HG02943 (cell line): ENCODE data around the gene BCAN.
"Not testable (repeated sequence)": the region's sequence is repeated elsewhere in the genome, so short reads cannot be mapped to it uniquely, and the experiment has no call there.

Source experiments
- ATAC-seq: cut with Tn5 transposase; IDR thresholded peaks from one replicate; pipeline ENCODE4 v1.9.1; 2021; ENCODE audit warnings: mild to moderate bottlenecking, low read depth, moderate library complexity; ENCODE audit not compliant: unreplicated experiment

BCAN gene

DNA sequence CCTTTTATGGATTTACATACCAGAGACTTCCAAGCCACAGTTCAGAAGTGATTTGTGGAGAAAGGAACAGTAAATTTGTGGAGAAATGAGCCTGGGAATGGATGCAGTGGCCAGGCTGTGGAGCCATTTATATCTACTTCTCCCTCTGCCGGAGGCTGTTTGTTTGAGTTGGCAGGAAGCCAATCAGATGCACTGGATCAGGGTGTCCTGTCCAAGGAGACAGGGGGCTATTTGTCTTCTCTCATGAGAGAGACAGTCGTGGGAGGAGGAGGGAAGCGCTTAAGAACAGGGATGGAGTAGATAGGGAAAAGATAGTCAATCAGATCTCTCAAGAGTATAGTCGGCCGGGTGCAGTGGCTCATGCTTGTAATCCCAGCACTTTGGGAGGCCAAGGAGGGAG, 25.5 kb upstream of the BCAN start:
- no peak for ATAC-seq

DNA sequence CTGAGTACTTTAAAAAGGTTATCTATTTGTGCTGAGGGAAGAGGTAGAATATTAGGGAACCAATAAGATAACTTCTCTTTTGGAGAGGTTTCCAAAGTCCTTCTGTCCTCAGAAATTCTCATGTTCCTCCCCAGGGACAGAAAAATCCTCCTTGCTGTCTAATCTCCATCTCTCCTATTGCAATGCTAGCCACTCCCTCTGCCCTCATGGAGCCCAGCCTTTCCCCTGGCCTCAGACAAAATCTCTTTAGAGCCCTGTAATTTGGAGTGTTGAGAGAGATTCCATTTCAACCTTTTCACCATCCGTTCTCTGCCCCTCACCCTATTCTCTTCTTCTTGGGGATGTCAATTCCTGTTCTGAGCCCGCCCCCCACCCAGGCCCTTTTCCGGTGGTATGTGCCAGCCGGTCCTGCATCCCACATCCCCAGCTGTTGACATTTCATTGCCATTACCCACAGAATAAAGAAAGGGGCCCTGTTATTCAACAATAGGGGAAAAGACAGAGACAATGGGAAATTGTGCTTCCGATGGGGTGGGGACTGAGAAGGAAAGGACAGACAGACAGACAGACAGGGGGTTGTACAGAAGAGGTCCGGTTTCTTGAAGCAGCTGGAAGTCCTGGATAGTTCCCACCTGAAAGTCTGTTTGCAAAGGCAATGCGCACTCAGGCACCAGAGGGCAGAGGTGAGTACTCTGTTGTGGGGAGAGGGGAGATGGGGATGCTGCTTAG, 22.9 kb upstream of the BCAN start, which contains the start of gene HAPLN2:
Gene HAPLN2 (plus strand): TSS at position 563 of the 729 bp plus-strand sequence. CDS start 4,076 bp downstream, outside the sequence.
- ATAC-seq, result no peak

DNA sequence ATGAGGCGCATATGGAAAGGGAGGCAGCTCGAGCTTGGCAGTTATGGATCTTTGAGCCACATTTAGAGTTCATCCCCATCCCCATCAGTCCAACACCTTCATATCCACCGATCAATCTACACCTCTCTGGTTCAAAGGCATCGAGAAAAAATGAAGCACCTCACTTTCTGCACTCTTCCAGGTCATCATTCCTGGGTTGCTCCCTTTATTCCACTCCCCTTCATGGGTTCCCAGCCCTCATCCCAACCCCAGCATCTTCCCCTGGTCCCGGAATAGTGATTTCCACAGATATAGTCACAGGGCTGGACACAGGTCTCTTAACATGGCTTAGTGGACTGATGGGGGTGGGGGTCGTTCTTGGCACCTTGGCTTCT, 22.3 kb upstream of the BCAN start:
- ATAC-seq, result no peak

DNA sequence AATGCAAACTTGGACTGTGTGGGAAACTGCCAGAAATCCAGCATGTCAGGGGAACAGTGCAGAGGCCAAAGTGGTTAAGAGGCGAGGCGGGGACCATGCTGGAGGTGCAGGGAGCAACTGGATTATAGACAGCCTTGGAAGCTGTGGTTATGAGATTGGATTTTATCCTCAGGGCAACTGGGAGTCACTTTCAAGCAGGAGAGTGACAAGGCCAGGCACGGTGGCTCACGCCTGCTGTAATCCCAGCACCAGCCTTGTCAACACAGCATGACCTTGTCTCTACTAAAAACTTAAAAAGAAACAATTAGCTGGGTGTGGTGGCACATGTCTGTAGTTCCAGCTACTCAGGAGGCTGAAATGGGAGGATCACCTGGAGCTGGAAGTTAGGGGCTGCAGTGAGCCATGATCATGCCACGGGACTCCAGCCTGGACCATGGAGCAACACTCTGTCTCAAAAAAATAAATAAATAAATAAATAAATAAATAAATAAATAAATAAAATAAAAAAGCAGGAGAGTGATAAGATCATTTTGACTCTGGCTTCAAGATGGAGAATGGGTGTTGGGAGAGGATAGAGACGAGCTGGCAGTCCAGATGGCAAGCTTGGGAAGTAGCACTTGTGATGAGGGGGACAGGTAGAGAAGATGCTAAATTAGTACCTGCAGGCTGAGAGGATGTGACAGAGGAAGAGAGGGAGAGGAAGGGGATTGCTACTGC, 19.2 kb upstream of the BCAN start:
- ATAC-seq, result no peak

GRCh38 chr1:156623946-156624813, 17.7 kb upstream of the BCAN start:
- no peak for ATAC-seq

DNA sequence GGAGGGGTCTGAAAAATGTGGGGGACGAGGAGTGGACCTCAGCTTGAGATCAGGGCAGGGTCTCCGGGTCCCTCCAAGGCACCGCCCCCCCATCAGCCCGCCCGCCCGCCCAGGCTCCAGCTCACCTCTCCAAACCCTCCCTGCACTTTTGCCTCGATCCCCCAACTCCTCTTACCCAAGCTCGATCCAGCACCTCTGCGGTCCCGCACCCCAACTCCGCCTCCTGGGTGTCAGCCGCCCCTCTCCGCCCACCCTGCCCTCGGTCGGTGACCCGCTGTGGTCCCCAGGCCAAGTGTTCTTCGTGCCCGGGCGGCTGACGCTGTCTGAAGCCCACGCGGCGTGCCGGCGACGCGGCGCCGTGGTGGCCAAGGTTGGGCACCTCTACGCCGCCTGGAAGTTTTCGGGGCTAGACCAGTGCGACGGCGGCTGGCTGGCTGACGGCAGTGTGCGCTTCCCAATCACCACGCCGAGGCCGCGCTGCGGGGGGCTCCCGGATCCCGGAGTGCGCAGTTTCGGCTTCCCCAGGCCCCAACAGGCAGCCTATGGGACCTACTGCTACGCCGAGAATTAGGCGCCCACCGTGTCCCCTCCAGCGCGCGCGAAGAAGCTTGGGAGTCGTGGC, 17.0 kb upstream of the BCAN start:
- ATAC-seq, result no peak

DNA sequence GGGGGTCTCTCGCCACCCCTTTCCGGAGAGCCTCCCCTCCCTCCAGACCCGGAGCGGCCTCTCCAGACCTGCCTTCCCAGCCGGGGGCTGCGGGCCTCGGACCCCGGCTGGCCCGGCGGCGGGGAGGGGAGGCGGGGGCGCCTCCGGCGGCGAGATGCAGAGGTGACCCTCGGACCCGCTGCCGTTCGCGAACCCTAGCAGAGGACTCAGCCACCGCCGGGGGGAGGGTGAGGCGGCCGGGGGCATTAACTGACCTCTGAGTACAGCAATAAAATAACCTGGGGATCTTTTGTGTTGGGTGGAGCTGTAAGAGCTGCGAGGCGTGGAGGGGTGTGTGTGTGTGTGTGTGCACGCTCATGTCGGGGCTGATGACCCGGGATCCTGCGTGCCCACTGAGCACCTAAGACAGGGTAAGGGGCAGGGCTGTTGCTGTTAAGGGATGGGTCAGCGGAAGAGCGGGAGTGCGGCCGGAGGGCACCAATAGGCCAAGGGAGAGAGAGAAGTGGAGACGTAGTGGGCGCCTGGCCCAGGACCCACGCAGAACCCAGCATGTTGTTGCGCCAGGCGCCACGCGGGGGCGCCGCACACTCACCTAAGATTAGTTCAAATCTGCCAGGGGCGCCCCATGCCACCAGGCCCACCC, 16.4 kb upstream of the BCAN start:
- ATAC-seq, result no peak

DNA sequence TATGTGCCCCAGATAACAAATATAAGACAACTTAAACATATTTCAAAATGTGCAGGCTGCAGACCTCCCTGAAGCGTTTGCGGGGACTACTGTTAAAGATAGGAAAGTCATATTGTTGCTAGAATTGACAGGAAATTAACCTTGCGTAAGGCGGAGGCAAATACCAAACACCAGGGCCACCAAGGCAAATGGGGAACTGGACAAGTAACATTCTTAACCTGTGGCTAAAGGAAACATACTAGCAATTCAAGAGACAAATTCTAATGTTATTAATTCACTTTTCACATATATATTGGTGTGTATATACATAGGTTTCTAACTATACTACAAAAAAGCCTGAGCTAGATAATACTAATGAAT, 15.9 kb upstream of the BCAN start:
- no peak for ATAC-seq

GRCh38 chr1:156627313-156627880, 14.5 kb upstream of the BCAN start:
- ATAC-seq, result no peak

DNA sequence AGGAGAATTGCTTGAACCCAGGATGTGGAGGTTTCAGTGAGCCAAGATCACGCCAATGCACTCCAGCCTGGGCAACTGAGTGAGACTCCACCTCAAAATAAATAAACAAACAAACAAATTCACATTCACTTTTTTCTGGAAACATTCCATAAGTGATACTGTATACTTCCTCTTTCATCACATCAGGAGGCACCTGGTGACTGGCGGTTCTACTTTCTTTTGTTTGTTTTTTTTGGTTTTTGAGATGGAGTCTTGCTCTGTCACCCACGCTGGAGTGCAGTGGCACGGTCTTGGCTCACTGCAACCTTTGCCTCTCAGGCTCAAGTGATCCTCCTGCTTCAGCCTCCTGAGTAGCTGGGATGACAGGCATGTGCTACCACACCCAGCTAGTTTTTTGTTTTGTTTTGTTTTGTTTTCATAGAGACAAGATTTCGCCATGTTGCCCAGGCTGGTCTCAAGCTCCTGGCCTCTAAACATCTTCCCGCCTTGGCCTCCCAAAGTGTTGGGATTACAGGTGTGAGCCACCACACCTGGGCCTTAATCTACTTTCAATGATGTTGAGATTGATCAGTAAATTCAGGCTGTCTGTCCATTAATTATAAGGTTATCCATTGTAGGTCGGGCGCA, 12.0 kb upstream of the BCAN start:
- no peak for ATAC-seq

DNA sequence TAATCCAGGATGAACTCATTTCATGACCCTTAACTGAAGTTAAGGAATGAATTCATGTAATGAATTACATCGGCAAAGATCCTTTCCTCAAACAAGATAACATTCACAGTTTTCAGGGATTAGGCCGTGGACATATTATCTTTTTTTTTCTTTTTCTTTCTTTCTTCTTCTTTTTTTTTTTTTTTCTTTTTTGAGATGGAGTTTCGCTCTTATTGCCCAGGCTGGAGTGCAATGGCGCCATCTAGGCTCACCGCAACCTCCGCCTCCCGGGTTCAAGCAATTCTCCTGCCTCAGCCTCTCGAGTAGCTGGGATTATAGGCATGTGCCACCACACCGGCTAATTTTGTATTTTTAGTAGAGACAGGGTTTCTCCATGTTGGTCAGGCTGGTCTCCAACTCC, 10.8 kb upstream of the BCAN start:
- ATAC-seq, result not testable (repeated sequence)

- no peak for ATAC-seq
Measured at GRCh38 chr1:156632355-156632754, 9.6 kb upstream of the BCAN start.

- ATAC-seq, result no peak
Measured at GRCh38 chr1:156638189-156638985, 3.5 kb upstream of the BCAN start.

DNA sequence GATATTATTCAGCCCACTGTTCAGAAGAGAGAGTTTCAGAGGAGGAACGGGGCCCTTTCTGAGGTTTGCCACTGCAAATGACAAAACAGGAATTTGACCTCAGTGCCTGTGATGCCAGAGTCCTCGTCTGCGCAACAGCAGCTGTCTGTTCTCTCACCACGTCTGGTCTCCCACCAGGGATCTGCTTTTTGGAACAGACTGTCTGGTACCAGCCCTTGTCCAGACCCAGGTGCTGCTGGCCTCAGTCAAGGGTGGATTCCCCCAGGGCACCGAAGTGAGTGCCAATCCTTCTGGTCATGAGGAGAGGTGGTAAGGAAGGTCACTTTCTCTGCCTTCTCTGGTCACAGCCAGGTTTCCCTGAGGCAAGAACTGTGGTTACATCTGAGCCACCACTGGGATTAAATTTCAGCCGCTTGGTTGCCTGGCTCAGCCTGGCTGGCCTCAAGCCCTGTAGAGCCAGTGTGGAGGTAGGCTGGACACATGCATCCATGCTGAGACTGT, 2.3 kb upstream of the BCAN start:
- no peak for ATAC-seq

DNA sequence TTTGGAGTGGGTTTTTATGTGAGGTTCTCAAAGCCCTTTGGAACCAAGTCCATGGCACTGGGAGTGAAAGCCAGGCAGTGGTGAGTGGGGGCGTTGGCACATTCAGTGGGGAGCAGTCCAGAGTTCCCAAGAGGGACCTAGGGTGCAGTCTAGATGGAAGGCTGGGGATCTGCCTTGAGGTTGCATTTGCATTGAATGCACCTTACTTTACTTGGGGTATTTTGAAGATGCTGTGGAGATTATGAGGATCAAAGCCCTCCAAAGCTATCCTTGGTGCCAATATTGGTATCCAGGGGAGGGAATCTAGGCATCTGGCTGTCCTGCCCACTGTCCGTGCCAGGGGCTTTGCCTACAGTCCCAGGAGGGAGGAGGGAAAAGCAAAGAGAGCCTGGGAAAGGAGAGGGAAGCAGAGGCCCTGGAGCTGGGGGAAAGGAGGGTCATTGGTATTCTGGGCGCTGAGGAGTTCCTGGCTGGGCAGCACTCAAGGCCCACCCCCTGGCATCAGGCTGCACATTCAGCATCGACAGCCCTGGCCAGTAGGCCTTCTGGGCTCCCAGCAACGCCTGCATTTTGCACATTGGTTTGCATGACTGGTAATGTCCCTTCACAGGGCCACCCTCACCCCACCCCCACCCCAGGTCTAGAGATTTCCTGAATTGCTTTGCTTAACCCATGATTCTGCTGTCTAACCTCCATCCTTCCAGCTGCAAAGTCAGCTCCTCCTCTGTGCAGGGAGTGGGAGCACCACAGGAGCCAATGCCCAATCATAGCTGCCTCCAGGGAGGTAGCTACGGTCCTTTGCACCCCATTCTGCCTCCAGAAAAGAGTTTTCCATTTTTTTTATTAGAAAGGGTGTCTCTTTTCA, 843 bp upstream of the BCAN start:
- ATAC-seq, result no peak

DNA sequence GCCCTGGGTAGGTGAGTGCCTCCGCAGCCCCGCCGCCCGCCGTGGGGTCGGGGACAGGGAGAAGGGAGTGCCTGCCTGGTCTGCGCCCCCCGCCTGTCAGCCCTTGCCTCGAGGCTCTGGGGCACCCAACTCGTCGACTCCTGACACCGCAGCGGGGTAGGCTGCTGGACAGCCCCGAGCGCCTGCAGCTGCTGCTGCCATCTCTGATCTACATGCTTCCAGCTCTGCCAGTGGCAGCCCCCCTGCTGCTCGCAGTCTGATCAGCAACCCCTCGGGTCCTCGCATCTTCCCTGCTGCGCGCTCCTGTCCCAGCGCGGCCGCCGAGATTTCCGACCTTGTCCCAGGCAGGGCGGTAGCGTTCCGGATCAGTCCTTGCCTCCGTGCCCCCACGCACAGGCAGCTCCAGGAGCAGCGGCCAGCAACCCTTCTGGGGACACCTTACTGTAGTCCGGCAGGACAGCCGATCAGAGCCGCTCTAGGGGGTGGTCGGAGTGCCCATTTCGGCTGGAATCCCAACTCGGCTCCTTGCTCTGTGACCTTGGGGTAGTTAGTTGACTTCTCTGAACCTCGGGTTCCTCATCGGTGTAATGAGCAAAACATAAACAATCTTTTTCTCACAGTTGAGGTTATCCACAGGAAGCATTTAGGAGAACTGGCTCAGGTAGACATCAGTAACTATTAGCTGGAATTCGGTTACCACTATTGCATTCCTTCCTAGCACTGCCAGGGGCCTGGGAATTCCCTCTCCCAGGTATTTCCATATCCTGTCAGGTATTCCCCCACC, 540 bp downstream of the BCAN start:
- ATAC-seq, result no peak
